GM12872 (cell line): Measurements from ENCODE around the gene RBM19.

ENCODE experiments used
- CTCF ChIP-seq: IDR thresholded peaks from 3 replicates; pipeline ENCODE4 v1.5.1; 2011; ENCODE audit warnings: low read depth, mild to moderate bottlenecking, low read length, moderate library complexity; ENCODE audit not compliant: insufficient read depth

Gene RBM19

GRCh38 chr12:113895176-113895575 lies 70.9 kb downstream of the RBM19 start:
- TF ChIP-seq CTCF = no peak

GRCh38 chr12:113894697-113895096 lies 71.4 kb downstream of the RBM19 start:
- TF ChIP-seq CTCF = no peak

GRCh38 chr12:113893221-113893620 lies 72.9 kb downstream of the RBM19 start:
- TF ChIP-seq CTCF = no peak

- TF ChIP-seq CTCF = no peak
Observed at GRCh38 chr12:113892556-113892955, 73.6 kb downstream of the RBM19 start.

- TF ChIP-seq CTCF = no peak
Observed at GRCh38 chr12:113891739-113892520, 74.2 kb downstream of the RBM19 start.

GRCh38 chr12:113891167-113891692 lies 74.9 kb downstream of the RBM19 start:
- no peak for TF ChIP-seq CTCF

GRCh38 chr12:113889891-113890581 lies 76.1 kb downstream of the RBM19 start:
- TF ChIP-seq CTCF = no peak
